GM19238 (cell line): ENCODE results near the gene APBB2.
"Not testable (repeated sequence)": the region's sequence is repeated elsewhere in the genome, so short reads cannot be mapped to it uniquely, and the experiment has no call there.

Experiments used
- DNase-seq: peaks from one replicate; pipeline ENCODE4 v3.0.0; 2011; ENCODE audit warnings: low spot score; ENCODE audit not compliant: insufficient read length

The APBB2 gene

GRCh38 chr4:41025824-41026223 is 188.5 kb downstream of the APBB2 start:
- DNase-seq: no peak

- no peak for DNase-seq
These were observed 189.5 kb downstream of the APBB2 start for GRCh38 chr4:41024556-41025491.

- DNase-seq: no peak
These were observed 192.2 kb downstream of the APBB2 start for GRCh38 chr4:41022116-41022515.

- no peak for DNase-seq
These were observed 199.2 kb downstream of the APBB2 start for GRCh38 chr4:41015016-41015675.

GRCh38 chr4:41014158-41014557 is 200.2 kb downstream of the APBB2 start:
- no peak for DNase-seq

- DNase-seq: no peak
These were observed 200.6 kb downstream of the APBB2 start for GRCh38 chr4:41013746-41014145.

GRCh38 chr4:41012911-41013310 is 201.4 kb downstream of the APBB2 start:
- no peak for DNase-seq

- DNase-seq: no peak
These were observed 202.0 kb downstream of the APBB2 start for GRCh38 chr4:41012293-41012692.

GRCh38 chr4:41009411-41009810 is 204.9 kb downstream of the APBB2 start:
- no peak for DNase-seq

GRCh38 chr4:41006141-41006540 is 208.2 kb downstream of the APBB2 start:
- DNase-seq: no peak

- no peak for DNase-seq
These were observed 212.0 kb downstream of the APBB2 start for GRCh38 chr4:41002309-41002708.

- no peak for DNase-seq
These were observed 214.0 kb downstream of the APBB2 start for GRCh38 chr4:41000356-41000755.

- DNase-seq: no peak
These were observed 215.5 kb downstream of the APBB2 start for GRCh38 chr4:40998675-40999358.

GRCh38 chr4:40995850-40996249 is 218.5 kb downstream of the APBB2 start:
- DNase-seq: no peak

GRCh38 chr4:40994321-40994720 is 220.0 kb downstream of the APBB2 start:
- not testable (repeated sequence) for DNase-seq

GRCh38 chr4:40993296-40993693 is 221.0 kb downstream of the APBB2 start:
- DNase-seq: not testable (repeated sequence)

- peak; percentile 39 for DNase-seq
These were observed 221.7 kb downstream of the APBB2 start for GRCh38 chr4:40992472-40993295.

GRCh38 chr4:40991908-40992307 is 222.4 kb downstream of the APBB2 start:
- DNase-seq: no peak

- DNase-seq: no peak
These were observed 223.5 kb downstream of the APBB2 start for GRCh38 chr4:40990899-40991265.

GRCh38 chr4:40990236-40990898 is 224.0 kb downstream of the APBB2 start:
- no peak for DNase-seq

GRCh38 chr4:40987151-40987550 is 227.2 kb downstream of the APBB2 start:
- no peak for DNase-seq
